ENCODE data around the gene CIB2.

DNA sequence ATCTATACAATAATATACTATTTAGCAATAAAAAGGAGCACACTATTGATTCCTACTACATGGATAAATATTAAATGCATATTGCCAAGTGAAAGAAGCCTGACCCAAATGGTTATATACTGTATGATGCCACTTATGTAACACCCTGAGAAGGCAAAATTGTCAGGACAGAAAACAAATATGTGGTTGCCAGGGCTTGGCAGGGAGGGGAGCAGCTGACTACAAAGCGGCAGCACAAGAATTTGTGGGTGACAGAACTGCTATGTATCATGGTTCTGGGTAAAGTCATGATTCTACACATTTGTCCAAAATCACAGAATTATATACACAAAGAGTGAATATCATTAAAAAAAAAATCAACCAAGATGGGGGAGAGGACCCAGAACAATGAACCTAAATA is 76.3 kb downstream of the CIB2 start:
- TF ChIP-seq, protein P1, sequence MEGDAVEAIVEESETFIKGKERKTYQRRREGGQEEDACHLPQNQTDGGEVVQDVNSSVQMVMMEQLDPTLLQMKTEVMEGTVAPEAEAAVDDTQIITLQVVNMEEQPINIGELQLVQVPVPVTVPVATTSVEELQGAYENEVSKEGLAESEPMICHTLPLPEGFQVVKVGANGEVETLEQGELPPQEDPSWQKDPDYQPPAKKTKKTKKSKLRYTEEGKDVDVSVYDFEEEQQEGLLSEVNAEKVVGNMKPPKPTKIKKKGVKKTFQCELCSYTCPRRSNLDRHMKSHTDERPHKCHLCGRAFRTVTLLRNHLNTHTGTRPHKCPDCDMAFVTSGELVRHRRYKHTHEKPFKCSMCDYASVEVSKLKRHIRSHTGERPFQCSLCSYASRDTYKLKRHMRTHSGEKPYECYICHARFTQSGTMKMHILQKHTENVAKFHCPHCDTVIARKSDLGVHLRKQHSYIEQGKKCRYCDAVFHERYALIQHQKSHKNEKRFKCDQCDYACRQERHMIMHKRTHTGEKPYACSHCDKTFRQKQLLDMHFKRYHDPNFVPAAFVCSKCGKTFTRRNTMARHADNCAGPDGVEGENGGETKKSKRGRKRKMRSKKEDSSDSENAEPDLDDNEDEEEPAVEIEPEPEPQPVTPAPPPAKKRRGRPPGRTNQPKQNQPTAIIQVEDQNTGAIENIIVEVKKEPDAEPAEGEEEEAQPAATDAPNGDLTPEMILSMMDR (conservative IDR thresholded peaks at IDR 0.05): no peak
- TF ChIP-seq EZH2 (IDR thresholded peaks at IDR 0.05; ENCODE audit: low read depth): no peak

Data from PC-9 (cell line).